ENCODE measurements around the gene CIAPIN1.
"Not testable (repeated sequence)": the region's sequence is repeated elsewhere in the genome, so short reads cannot be mapped to it uniquely, and the experiment has no call there.

The CIAPIN1 gene

GRCh38 chr16:57440551-57440950 lies 6.6 kb downstream of the CIAPIN1 start:
- not testable (repeated sequence) for DNase-seq (ENCODE audit: low read depth)

GRCh38 chr16:57439947-57440346 lies 7.2 kb downstream of the CIAPIN1 start:
- DNase-seq (ENCODE audit: low read depth) = not testable (repeated sequence)

GRCh38 chr16:57435838-57436237 lies 11.3 kb downstream of the CIAPIN1 start:
- no peak for DNase-seq (ENCODE audit: low read depth)

DNA sequence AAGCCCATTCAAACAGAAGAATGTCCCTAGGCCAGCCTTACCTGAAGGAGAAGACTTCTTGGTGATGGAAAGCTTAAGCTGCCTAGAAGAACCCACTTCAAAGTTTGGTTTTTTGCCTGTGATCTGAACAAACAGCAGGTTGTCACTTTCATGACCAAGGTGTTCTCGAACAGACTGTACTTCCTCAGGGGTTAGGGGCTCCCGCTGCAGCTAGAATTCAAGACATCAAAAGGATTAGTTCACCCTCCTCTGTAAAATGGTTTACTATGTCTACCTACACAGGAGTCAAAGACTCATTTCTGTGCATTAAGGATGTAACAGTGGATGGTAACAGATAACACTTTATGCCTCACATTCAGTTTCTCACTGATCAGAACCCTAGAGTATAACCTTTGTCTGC lies 13.2 kb downstream of the CIAPIN1 start:
- DNase-seq (ENCODE audit: low read depth) = no peak

- DNase-seq (ENCODE audit: low read depth) = no peak
These were observed 14.2 kb downstream of the CIAPIN1 start for GRCh38 chr16:57432989-57433388.

- DNase-seq (ENCODE audit: low read depth) = no peak
These were observed 14.7 kb downstream of the CIAPIN1 start for GRCh38 chr16:57432505-57432904.

DNA sequence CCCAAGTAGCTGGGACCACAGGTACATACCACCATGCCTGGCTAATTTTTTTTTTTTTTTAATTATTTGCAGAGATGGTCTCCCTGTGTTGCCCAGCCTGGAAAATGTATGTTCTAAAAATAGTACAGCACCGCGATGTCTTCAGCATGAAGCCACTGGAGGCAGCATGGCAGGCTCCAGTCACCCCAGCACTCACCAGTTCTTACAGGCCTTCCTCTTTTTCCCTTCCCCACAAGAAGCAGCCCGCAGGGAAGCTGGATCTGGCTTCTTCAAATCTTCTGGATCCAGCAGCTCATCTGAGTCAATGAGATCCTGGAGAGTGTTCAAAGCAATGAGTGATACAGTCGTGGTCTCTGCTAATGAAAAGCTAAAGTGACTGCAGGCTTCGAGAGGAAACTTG lies 16.2 kb downstream of the CIAPIN1 start:
- no peak for DNase-seq (ENCODE audit: low read depth)

- DNase-seq (ENCODE audit: low read depth) = no peak
These were observed 19.4 kb downstream of the CIAPIN1 start for GRCh38 chr16:57427824-57428223.

DNA sequence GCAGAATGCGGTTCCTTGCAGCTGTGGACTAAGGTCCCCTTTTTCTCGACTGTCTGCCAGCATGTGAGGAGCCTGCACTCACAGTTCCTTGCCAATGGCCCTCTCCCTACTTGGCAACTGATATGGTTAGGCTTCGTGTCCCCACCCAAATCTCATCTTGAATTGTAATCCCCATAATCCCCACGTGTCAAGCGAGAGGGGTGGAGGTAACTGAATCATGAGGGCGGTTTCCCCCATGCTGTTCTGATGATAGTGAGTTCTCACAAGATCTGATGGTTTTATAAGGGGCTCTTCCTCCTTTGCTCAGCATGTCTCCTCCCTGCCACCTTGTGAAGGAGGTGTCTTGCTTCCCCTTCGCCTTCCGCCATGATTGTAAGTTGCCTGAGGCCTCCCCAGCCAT lies 19.9 kb downstream of the CIAPIN1 start:
- DNase-seq (ENCODE audit: low read depth) = no peak

- DNase-seq (ENCODE audit: low read depth) = no peak
These were observed 20.8 kb downstream of the CIAPIN1 start for GRCh38 chr16:57426356-57426755.

DNA sequence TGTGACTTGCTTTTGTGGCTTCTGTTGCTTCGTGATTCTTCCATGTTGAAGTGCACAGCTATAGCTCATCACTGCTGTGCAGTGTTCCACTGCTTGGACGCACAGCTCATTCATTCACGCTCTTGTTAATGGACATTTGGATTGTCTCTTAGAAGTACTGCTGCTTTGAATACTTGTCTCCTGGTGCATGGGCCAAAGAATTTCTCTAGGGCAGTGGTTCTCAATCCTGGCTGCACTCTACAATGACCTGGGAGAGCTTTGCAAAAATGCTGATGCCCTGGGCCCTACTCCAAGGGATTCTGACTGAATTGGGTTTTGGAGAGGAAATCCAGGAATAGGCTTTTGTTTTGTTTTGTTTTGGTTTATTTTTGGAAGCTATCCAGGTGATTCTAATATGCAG lies 22.6 kb downstream of the CIAPIN1 start:
- DNase-seq (ENCODE audit: low read depth) = no peak

- DNase-seq (ENCODE audit: low read depth) = no peak
These were observed 24.0 kb downstream of the CIAPIN1 start for GRCh38 chr16:57423152-57423551.

GRCh38 chr16:57422026-57422944 lies 24.9 kb downstream of the CIAPIN1 start:
- peak; percentile 70 for DNase-seq (ENCODE audit: low read depth)

GRCh38 chr16:57419506-57419905 lies 27.7 kb downstream of the CIAPIN1 start:
- DNase-seq (ENCODE audit: low read depth) = no peak

DNA sequence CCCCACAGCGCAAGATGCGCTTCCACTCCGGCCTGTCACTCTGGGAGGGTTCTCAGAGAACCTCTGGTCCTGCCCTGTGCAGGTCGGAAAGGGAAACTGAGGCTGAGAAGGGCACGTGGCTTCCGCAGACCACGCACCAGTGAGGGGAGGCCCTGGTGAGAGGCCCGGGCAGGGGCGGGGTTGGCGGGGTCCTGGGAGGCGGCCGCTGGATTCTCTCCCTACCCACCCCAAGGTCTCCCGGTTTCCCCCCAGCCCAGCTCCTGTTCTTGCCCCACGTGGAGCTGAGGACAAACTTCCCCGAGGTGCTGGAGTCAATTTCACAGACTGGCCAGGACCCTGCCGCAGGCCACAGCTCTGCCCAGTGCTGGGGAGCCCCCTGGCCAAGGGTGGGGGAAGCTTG lies 31.1 kb downstream of the CIAPIN1 start:
- DNase-seq (ENCODE audit: low read depth) = no peak

GRCh38 chr16:57413733-57414132 lies 33.5 kb downstream of the CIAPIN1 start:
- DNase-seq (ENCODE audit: low read depth) = no peak

GRCh38 chr16:57413301-57413730 lies 33.9 kb downstream of the CIAPIN1 start:
- no peak for DNase-seq (ENCODE audit: low read depth)

DNA sequence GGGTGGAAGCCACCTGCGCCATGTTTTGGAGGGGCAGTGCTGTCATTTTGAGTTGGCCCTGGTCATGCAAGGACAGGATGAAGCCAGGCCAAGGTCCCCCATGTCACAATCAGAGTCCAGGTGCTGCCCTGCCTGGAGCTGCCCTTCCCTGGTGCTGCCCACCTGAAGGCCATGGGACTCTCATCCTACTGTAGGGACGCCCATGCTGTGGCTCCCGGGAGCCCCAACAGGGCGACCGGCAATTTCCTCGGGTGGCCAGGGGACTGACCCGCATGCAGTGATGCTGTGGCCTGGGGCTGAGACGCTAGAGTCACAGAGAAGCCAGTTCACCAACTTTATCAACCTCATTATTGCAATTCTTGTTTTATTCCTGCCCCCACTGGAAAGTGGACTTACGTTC lies 34.6 kb downstream of the CIAPIN1 start:
- DNase-seq (ENCODE audit: low read depth) = no peak

DNA sequence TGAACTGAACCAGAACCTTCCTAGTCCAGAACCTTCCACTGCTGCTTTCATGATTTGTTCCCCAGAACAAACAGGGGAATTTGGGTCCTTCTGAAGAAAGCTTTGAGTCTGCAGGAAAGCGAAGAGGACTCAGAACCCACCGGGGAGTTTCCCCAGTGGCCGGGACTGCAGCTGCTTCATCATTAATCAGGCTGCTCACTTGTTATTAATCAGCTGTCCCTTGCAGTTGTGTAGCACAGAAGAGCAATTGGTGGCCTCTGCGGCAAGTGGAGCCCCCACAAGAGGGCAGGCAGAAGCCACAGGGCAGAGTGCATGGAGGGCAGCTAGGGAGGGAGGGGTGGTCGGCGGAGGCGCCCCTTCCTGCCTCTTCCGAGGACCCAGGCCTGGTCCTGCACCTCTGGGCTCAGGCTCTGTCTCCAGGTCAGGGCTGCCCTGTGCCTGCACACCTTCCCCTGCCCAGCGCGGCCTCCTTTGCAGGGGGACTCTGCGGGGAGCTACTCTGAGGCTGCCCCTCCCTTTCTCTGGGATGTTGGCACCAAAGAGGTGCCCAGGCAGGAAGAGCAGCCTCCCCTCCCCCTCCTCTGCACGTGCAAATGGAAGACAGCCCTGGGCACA lies 35.7 kb downstream of the CIAPIN1 start:
- DNase-seq (ENCODE audit: low read depth) = no peak

DNA sequence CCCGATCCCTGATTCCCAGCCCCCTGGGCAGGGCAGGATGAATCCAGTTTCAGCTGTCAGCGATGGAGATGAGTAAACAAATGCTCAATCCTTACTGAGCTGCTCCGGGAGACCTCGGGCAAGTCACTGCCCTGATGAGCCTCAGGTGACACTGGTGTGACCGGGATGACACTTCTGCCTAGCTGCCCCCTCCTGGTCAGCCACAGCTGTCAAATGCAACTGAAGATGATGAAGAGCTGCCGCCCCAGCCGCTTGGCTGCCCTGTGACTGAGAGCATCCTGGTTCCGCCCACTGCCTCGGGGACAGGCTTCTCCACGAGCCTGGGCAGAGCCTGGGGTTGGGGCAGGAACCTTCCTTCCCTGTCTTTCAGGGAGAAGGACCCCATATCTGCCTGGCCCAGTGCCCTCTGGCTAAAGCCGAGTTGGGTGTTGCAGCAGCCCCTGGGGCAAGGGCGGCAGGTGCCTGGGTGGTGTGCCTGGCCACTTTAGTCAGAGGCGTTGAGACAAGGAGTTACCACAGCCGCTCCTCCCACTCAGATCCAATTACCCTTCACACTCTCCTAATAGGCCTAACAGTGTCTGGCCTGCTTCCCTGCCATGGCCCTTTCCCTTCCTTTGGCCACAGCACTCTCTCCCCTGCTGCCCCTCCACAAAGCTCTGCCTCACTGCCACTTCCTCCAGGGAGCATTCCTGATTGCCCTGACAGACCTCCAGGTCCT lies 37.2 kb downstream of the CIAPIN1 start:
- no peak for DNase-seq (ENCODE audit: low read depth)

DNA sequence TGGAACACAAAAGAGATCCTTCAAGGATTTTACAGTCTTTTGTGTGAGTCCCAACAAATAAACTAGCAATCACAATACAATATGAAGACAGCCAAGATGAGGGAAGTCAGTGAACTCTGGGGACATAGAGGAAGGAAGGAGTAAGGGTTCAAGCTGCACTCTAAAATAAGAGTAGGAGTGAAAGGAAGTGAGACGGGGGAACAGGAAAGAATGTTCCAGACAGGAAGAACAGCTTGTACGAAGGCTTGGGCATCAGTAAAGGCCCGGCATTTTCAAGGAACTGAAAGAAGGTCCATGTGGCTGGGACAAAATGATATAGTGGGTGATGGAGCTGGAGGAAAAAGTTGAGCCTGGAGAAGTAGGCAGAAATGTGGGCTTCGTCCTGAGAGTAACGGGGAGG lies 38.1 kb downstream of the CIAPIN1 start:
- DNase-seq (ENCODE audit: low read depth) = no peak

- DNase-seq (ENCODE audit: low read depth) = no peak
These were observed 39.4 kb downstream of the CIAPIN1 start for GRCh38 chr16:57407521-57408353.
